Spleen (tissue), 7 donors: ENCODE data around the gene COX7A2L.

Source experiments
- CTCF ChIP-seq, 11 experiments: fragments of 200-600 bp in 7 of 11; fragments of 450-650 bp in 4 of 11; sonication (generic) in 4 of 11; IDR thresholded peaks in 8 of 11; conservative IDR thresholded peaks in 3 of 11; 1 replicate in 7 of 11; 2 replicates in 4 of 11; pipeline versions ENCODE4 v1.4.0 to v1.8.0; 2016 to 2021; ENCODE audit warnings: antibody characterized with exemption in 11 of 11, inconsistent platforms in 4 of 11, mild to moderate bottlenecking in 1 of 11
- POLR2AphosphoS5 ChIP-seq, 3 donors: sonication (generic); formaldehyde crosslinking; IDR thresholded peaks; one replicate each; pipeline ENCODE4 v1.5.1; 2017; ENCODE audit warnings: antibody characterized with exemption in 3 of 3
- donor health status: DM: no; HTN: no; CAD: no; lungs with moderate emphysema.
- donor health status: DM: no; HTN: no; CAD: no.
- donor health status: DM: no; HTN: no; CAD: no.

DNA sequence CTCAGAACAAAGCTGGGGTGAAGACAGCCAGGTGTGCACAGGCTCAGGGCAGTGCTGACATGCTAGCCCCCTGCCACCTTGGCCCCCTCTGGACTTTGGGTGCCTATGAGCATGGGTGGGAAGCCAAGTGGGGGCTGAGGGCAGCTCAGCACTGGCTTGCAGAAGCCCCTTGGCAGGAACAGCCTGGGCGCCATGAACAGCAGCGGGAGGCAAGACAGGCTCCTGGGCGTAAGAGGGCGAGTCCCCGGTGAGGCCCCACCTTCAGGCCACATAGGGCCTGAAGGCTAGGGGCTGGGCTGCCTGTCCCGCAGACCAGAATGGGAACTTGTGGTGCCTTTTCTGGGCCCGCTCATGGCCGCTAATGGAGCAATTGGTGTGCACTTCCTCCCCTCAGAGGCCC is 47.0 kb upstream of the COX7A2L start:
- TF ChIP-seq CTCF (IDR thresholded peaks at IDR 0.05 in 8 of 11, conservative IDR thresholded peaks at IDR 0.05 in 3 of 11) = no peak
- no peak for TF ChIP-seq POLR2AphosphoS5 (IDR thresholded peaks at IDR 0.05)
